Urothelium cell line (cell line): Measurements from ENCODE around the gene PHACTR2.
"Not testable (repeated sequence)": the region's sequence is repeated elsewhere in the genome, so short reads cannot be mapped to it uniquely, and the experiment has no call there.

Source experiments
- DNase-seq: peaks from one replicate; pipeline ENCODE4 v3.0.0; 2011; ENCODE audit warnings: low spot score, mixed read lengths
- FAIRE-seq: peaks from 2 replicates; lab custom pipeline; 2011; peaks lifted over from hg19 to GRCh38; lab: Jason Lieb, UNC

PHACTR2 gene

GRCh38 chr6:143738072-143738690 is 60.4 kb downstream of the PHACTR2 start:
- not testable (repeated sequence) for DNase-seq, FAIRE-seq

DNA sequence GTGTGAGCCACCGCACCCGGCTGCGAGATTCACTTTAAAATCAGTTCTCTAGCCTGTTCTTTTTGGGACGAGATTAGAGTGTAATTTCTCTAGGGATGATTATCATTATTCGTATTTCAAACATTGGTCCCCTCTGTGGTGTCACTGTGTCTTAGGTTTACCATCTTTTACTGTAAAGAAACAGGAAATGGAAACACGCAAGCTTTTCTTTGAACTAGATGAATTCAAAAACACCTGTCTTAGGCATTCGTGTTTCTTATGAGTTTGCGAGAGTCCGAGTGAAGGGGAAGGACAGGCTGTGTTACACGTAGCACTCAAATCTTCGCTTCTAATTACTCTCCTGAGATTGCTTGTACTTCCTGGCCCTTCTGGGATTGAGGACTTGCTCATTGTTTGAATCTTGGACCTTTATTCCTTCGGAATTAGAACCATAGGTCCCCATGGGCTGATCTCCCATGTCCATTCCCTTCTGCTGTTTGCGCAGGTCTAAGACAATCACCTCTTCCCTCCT is 61.6 kb downstream of the PHACTR2 start:
- FAIRE-seq (no peak), DNase-seq (no peak)

GRCh38 chr6:143740213-143740612 is 62.4 kb downstream of the PHACTR2 start:
- no peak for FAIRE-seq

GRCh38 chr6:143741480-143741879 is 63.7 kb downstream of the PHACTR2 start:
- FAIRE-seq (no peak), DNase-seq (no peak)

More at GRCh38 chr6:143740213-143740612, 62.4 kb downstream of the PHACTR2 start:
- no peak for DNase-seq

DNA sequence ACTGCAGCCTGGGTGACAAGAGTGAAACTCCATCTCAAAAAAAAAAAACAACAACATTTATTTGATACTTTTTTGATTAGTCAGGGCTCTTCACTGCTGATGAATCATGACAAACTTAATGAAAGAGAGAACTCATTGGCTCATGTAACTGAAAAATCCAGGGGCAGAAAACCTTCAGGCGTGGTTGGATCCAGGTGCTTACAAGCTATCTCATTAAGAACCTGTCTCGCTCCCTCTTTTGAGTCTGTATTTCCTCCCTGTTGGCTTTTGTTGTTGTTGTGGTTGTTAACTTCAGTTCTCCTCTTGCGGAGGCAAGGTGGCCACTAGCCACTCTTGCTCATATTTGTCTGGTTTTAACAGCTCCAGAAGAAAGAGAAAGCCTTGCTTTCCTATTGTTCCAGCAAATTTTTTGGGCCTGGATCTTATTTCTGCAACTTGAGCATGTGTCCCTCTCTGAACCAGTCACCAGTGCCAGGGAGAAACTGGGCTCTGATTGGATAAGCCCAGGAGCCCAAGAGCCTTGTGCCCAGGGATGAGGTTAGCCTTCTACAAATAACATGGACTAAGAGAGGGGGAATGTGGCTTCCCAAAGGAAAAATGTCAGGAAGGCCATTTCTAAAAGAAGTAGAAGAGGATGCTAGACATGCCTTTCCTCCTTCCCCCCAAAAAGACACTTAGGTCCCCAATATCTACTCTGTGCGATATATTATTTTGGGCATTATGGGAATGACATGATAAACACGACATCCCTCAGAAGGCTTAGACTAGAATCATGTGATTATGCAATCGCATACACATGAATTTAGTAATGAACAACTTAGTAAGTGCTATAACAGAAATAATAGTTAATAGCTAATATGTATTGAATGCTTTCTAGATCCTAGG is 64.5 kb downstream of the PHACTR2 start:
- FAIRE-seq: no peak
- DNase-seq: no peak

- DNase-seq (no peak), FAIRE-seq (no peak)
These were observed 65.1 kb downstream of the PHACTR2 start for GRCh38 chr6:143742955-143743255.

GRCh38 chr6:143743301-143744166 is 65.8 kb downstream of the PHACTR2 start:
- no peak for DNase-seq
- no peak for FAIRE-seq

- DNase-seq (no peak), FAIRE-seq (no peak)
These were observed 66.9 kb downstream of the PHACTR2 start for GRCh38 chr6:143744551-143745165.

DNA sequence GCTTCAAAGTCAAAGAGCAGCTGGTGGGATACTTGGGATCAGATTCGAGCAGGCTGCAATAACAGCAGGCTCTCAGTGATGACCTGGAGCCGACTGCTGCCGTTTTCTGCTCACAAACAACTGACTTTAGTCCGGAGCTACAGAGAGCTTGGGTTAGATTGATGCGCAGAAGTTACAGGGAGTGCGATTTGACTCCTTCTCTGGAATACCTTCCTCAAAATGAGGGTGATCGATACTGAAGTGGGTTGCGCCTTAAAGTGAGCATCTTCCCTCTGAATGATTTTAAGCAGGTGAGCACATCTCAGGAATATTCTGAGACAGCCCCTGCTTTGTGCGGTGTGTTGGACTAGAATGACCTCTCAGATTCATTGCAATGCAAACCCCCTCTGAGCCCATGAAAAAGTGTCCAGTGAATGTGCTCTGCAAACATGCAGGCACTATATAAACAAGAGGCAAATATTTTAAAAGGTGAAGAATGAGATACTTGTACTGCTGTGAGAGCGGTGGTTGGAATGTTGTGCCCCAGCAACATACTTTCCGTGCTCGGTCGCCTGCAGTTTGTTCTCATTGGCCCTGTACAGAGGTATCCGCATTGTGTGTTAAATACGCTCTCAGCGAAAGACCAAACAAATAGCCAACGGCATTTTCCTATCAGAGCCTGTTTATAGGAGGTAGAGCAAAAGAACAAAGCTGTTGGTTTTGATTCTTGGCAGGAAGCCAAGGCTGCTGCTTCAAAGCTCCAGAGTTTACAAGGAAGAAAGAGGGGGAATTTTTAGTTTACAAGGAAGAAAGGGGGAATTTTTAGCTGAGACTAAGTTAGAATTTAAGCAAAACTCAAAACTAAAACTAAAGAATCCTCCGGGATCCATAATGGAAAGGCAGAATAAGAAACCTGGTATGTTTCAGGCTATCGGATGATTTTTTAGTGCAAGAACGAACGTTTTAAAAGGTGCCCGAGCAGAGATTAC is 67.7 kb downstream of the PHACTR2 start:
- DNase-seq: peak; percentile 42
- no peak for FAIRE-seq

DNA sequence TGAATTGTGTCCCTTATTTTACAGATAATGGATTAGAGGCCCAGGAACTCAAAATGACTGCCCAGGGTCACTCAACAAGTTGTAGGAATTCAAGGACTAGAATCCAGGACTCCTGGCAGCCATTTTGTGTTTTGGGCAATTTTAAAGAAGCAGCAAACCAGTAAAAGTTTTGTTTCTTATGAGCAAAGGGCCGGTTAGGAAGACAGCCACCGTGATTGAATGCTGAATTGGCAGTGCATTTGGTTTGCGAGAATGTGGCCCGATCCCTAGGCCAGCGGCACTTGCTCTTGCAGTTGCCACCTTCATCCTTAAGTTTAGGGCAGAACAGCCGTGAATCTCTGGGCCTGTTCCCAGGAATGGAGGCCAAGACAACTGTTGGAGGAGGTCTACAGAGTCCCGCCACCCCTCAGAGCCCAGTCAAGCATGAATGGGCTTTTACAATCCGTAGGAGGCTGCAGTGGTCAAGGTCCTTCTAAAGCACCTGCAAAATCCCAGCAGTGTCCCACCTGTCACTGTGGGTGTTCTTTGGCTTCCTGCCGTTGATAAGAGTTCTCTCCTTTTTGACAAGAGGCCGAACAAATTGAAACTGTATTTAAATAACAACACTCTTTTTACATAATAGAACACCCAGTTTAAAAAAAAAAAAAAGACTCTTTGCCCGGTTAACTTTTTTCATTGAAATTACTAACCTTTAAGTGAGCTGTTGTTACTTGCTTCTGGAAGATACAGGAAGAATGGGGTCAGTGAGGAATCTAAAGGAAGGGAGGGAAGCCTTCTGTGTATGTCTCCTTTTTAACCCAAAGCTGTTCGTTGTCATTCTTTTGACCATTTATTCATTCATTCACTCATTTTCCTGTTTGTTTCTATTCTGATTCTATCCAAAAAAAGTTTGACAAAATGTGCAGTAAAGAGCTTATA is 68.7 kb downstream of the PHACTR2 start:
- no peak for DNase-seq

GRCh38 chr6:143747347-143747842 is 69.6 kb downstream of the PHACTR2 start:
- DNase-seq: no peak
- no peak for FAIRE-seq

More for the DNA sequence above, 68.7 kb downstream of the PHACTR2 start:
- no peak for FAIRE-seq

DNA sequence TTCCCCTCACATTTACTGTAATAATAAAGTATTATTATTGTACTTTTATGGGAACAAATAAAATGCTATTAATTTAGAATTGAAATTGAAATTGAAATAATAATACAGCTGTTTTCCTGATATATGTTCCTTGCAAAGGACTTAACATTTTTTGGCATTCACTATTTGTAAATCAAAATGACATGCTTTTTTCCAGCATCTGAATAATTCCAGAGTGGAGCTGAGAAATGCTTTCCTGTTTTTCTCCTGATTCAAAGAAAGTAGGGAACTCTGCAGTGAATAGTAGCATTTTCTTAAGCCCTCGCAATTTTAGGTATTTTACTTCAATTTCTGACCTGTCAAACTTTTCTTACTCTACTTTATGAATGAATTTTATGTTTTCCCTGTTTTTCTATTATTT is 72.1 kb downstream of the PHACTR2 start:
- FAIRE-seq: no peak
- no peak for DNase-seq

- no peak for FAIRE-seq
- DNase-seq: no peak
These were observed 73.1 kb downstream of the PHACTR2 start for GRCh38 chr6:143750877-143751276.

DNA sequence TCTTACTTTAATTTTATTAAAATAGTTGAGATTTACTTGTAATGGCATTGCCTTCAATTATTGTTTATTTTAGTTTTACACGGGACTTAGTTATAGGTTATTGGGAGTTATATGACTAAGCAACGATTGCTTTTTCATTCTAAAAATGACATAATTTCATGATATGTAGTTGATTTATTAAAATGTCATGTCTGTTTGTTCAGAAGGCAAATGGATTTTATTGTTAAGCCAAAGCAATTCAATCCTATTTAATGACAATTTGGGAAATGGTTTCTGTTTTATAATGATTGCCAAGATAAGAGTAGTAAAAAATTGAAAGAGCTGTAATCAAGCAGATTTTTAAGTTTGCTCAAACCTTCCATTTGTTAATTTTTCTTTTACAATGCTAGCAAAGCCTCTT is 74.7 kb downstream of the PHACTR2 start:
- FAIRE-seq: no peak

DNA sequence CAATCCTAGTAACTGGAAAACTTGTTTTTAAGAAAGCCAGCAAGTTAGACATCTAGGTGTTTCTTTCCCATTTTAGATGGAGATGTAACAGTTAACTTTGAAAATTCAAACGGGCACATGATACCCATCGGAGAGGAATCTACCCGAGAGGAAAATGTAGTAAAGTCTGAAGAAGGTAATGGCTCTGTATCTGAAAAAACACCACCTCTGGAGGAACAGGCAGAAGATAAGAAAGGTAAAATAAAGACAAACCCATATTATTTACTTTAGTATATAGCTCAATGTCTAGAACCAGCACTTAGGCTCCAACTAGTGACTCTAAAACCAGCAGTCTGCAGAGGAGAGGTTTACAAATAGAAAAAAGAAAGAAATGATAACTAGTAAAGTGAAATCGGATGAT is 75.9 kb downstream of the PHACTR2 start:
- FAIRE-seq (no peak), DNase-seq (no peak)

More for the DNA sequence above, 74.7 kb downstream of the PHACTR2 start:
- no peak for DNase-seq

GRCh38 chr6:143754204-143754603 is 76.4 kb downstream of the PHACTR2 start:
- FAIRE-seq (no peak), DNase-seq (no peak)

DNA sequence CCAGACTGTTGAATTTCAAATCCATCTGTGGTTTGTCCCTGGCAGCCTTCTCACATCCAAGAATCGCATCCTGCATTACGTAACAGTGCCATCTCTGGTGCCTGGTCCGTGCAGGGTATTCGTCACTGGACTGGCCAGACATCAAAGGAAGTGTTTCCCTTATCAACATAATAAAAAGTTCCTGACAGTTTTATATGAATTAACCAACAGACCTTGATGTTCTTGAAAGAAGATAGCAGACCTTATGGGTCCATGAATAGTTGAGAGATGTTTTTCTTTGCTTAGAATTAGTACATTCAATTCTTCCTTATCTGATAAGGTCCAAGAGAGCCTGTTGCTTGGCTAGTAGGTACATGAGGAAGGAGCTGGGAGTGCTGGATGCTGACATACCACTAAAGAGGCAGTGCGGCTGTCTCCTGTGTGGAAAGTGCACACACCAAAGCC is 77.6 kb downstream of the PHACTR2 start:
- no peak for DNase-seq
- no peak for FAIRE-seq

- no peak for DNase-seq
- no peak for FAIRE-seq
These were observed 79.6 kb downstream of the PHACTR2 start for GRCh38 chr6:143757346-143757832.
